H9 (cell line): ENCODE data around the gene DIAPH2. TPM values are rescaled to one million over a fixed set of nuclear protein-coding genes. Genes with fewer than 3 reads are reported as not detected.

Experiments
- DNase-seq: peaks from one replicate; pipeline ENCODE4 v3.0.0-alpha.2; 2017
- H2AFZ ChIP-seq: one replicate; pipeline ENCODE4 v1.6.1; 2013; ENCODE audit warnings: mild to moderate bottlenecking, low read length, control low read depth, moderate library complexity
- H2AK5ac ChIP-seq: 2 replicates; pipeline ENCODE4 v1.6.1; 2013; ENCODE audit warnings: low read length, control low read depth, mixed read lengths; ENCODE audit not compliant: insufficient read length
- H2BK120ac ChIP-seq: one replicate; pipeline ENCODE4 v1.6.1; 2013; ENCODE audit warnings: low read depth, mild to moderate bottlenecking, low read length, control low read depth, inconsistent platforms; ENCODE audit not compliant: poor library complexity, severe bottlenecking
- H2BK12ac ChIP-seq: 2 replicates; pipeline ENCODE4 v1.6.1; 2013; ENCODE audit warnings: low read length, control low read depth, mixed read lengths, low read depth; ENCODE audit not compliant: insufficient read length
- H2BK15ac ChIP-seq: 2 replicates; pipeline ENCODE4 v1.6.1; 2013; ENCODE audit warnings: low read depth, low read length, control low read depth
- H2BK20ac ChIP-seq: one replicate; pipeline ENCODE4 v1.6.1; 2013; ENCODE audit warnings: low read depth, mild to moderate bottlenecking, low read length, control low read depth, inconsistent platforms; ENCODE audit not compliant: poor library complexity, severe bottlenecking
- H2BK5ac ChIP-seq: 2 replicates; pipeline ENCODE4 v1.6.1; 2013; ENCODE audit warnings: low read length, control low read depth, mixed read lengths; ENCODE audit not compliant: insufficient read length
- H3K14ac ChIP-seq: 2 replicates; pipeline ENCODE4 v1.6.1; 2013; ENCODE audit warnings: low read length, control low read depth; ENCODE audit not compliant: insufficient read depth
- H3K18ac ChIP-seq: 2 replicates; pipeline ENCODE4 v1.6.1; 2013; ENCODE audit warnings: low read depth, mild to moderate bottlenecking, mixed read lengths, low read length, control low read depth; ENCODE audit not compliant: insufficient read length
- H3K23ac ChIP-seq: 2 replicates; pipeline ENCODE4 v1.6.1; 2013; ENCODE audit warnings: low read length, control low read depth, mixed read lengths, low read depth; ENCODE audit not compliant: insufficient read length
- H3K23me2 ChIP-seq: 2 replicates; pipeline ENCODE4 v1.6.1; 2013; ENCODE audit warnings: low read depth, mild to moderate bottlenecking, mixed read lengths, low read length, control low read depth; ENCODE audit not compliant: insufficient read length, poor library complexity, severe bottlenecking
- H3K27ac ChIP-seq: 2 replicates; pipeline ENCODE4 v1.5.1; 2013; ENCODE audit warnings: low read length, control low read depth, mixed read lengths, low read depth; ENCODE audit not compliant: insufficient read length
- H3K27me3 ChIP-seq: 2 replicates; pipeline ENCODE4 v1.6.1; 2013; ENCODE audit warnings: low read length, control low read depth, inconsistent platforms; ENCODE audit not compliant: insufficient read depth
- H3K4ac ChIP-seq: 2 replicates; pipeline ENCODE4 v1.6.1; 2013; ENCODE audit warnings: low read depth, mild to moderate bottlenecking, control low read depth, inconsistent platforms, low read length, moderate library complexity
- H3K4me1 ChIP-seq: 2 replicates; pipeline ENCODE4 v1.6.1; 2013; ENCODE audit warnings: low read length, control low read depth, inconsistent platforms; ENCODE audit not compliant: insufficient read depth
- H3K4me2 ChIP-seq: 2 replicates; pipeline ENCODE4 v1.6.1; 2013; ENCODE audit warnings: low read length, control low read depth, mixed read lengths; ENCODE audit not compliant: insufficient read length, insufficient read depth
- H3K56ac ChIP-seq: 2 replicates; pipeline ENCODE4 v1.6.1; 2013; ENCODE audit warnings: low read depth, mild to moderate bottlenecking, mixed read lengths, low read length, control low read depth; ENCODE audit not compliant: insufficient read length
- H3K79me1 ChIP-seq: 2 replicates; pipeline ENCODE4 v1.6.1; 2013; ENCODE audit warnings: low read depth, mild to moderate bottlenecking, moderate library complexity, low read length, control low read depth, inconsistent platforms; ENCODE audit not compliant: insufficient read depth, poor library complexity, severe bottlenecking
- H3K79me2 ChIP-seq: 2 replicates; pipeline ENCODE4 v1.6.1; 2013; ENCODE audit warnings: low read length, control low read depth, inconsistent platforms; ENCODE audit not compliant: insufficient read depth
- H3K9ac ChIP-seq: 2 replicates; pipeline ENCODE4 v1.6.1; 2013; ENCODE audit warnings: low read length, control low read depth, mixed read lengths; ENCODE audit not compliant: insufficient read length; ENCODE audit errors: extremely low read depth
- H3K9me3 ChIP-seq: one replicate; pipeline ENCODE4 v1.6.1; 2013; ENCODE audit warnings: low read depth, low read length, inconsistent platforms; ENCODE audit not compliant: control insufficient read depth
- H3T11ph ChIP-seq: one replicate; pipeline ENCODE4 v1.6.1; 2013; ENCODE audit warnings: mild to moderate bottlenecking, low read length, control low read depth, inconsistent platforms
- H4K20me1 ChIP-seq: one replicate; pipeline ENCODE4 v1.6.1; 2013; ENCODE audit not compliant: control insufficient read depth, insufficient read length, insufficient read depth
- H4K5ac ChIP-seq: 2 replicates; pipeline ENCODE4 v1.6.1; 2013; ENCODE audit warnings: low read depth, mild to moderate bottlenecking, mixed read lengths, low read length, control low read depth; ENCODE audit not compliant: insufficient read length
- H4K8ac ChIP-seq: replicated peaks from 2 replicates; pipeline ENCODE4 v1.6.1; 2013; ENCODE audit warnings: low read length, control low read depth, mixed read lengths, low read depth; ENCODE audit not compliant: insufficient read length
- H4K91ac ChIP-seq: 2 replicates; pipeline ENCODE4 v1.6.1; 2013; ENCODE audit warnings: low read depth, mild to moderate bottlenecking, moderate library complexity, mixed read lengths, low read length, control low read depth; ENCODE audit not compliant: insufficient read length
- H3K27ac Mint-ChIP-seq, 3 experiments: 2 replicates in 2 of 3; 3 replicates in 1 of 3; pipeline ENCODE4 v1.8.0; 2020 to 2021; ENCODE audit warnings: mixed read lengths in 3 of 3, mild to moderate bottlenecking in 1 of 3, moderate library complexity in 1 of 3
- H3K27me3 Mint-ChIP-seq: 2 replicates; pipeline ENCODE4 v1.8.0; 2021; ENCODE audit warnings: low read depth, mild to moderate bottlenecking, moderate library complexity, mixed read lengths
- H3K36me3 Mint-ChIP-seq, 3 experiments: 2 replicates in 2 of 3; 3 replicates in 1 of 3; pipeline ENCODE4 v1.8.0; 2020 to 2021; ENCODE audit warnings: low read depth in 3 of 3, mixed read lengths in 3 of 3; ENCODE audit not compliant: insufficient read depth in 1 of 3
- H3K4me1 Mint-ChIP-seq, 2 experiments: 2 replicates each; pipeline ENCODE4 v1.8.0; 2020; ENCODE audit warnings: mixed read lengths in 2 of 2
- H3K4me3 Mint-ChIP-seq, 2 experiments: 2 replicates in 1 of 2; 3 replicates in 1 of 2; pipeline ENCODE4 v1.8.0; 2020 to 2021; ENCODE audit warnings: mild to moderate bottlenecking in 2 of 2, mixed read lengths in 2 of 2, moderate library complexity in 1 of 2
- H3K9me3 Mint-ChIP-seq, 2 experiments: 2 replicates in 1 of 2; 3 replicates in 1 of 2; pipeline ENCODE4 v1.8.0; 2020; ENCODE audit warnings: mild to moderate bottlenecking in 2 of 2, mixed read lengths in 2 of 2, moderate library complexity in 1 of 2
- CTCF ChIP-seq: fragments of 200-600 bp; sonication (generic); conservative IDR thresholded peaks from 3 replicates; pipeline ENCODE4 v1.8.0; 2021; ENCODE audit warnings: antibody characterized with exemption, mild to moderate bottlenecking
- WGBS: extraction: QIAGEN DNeasy Blood & Tissue Kit; methylation state at CpG from one replicate; pipeline ENCODE4 v1.1.7; 2013; ENCODE audit warnings: missing lambda C conversion rate, low lambda C conversion rate, mixed read lengths; ENCODE audit not compliant: insufficient read length; ENCODE audit errors: extremely low coverage; 5-methylcytosine and 5-hydroxymethylcytosine counted together
- total RNA-seq: library from RNA; stranded (reverse); gene quantifications from 2 replicates; pipeline ENCODE4 v1.2.1, GENCODE V29; 2021

DIAPH2 gene
- total RNA-seq, 1 experiment from 2014 or later = 45.4 TPM

- H3K4me1 Mint-ChIP-seq = peaks cover 50 to 53% of the 10 kb centered on the region in 2 experiments
- no peak overlapping the region for H2BK15ac ChIP-seq
- no peak overlapping the region for H3K14ac ChIP-seq
- no CpG with 5 or more reads among the region's 1 CpG for WGBS
- no peak overlapping the region for H2BK12ac ChIP-seq
- H3K4me2 ChIP-seq = no peak overlapping the region
- peaks cover 12 to 70% (median 56%) of the 10 kb centered on the region in 3 experiments; a peak in 6 of 7 replicates for H3K36me3 Mint-ChIP-seq
- H3K9me3 Mint-ChIP-seq = 0 out of 5 replicates have a peak, but pooled peaks cover 0 to 4% of the 10 kb centered on the region in 2 experiments
- peak overlapping the region in 1 of 2 experiments; percentile 11; a peak in 1 of 5 replicates for H3K4me3 Mint-ChIP-seq
- no peak for DNase-seq
- no peak overlapping the region for H2AK5ac ChIP-seq
- H3T11ph ChIP-seq = no peak overlapping the region
- no peaks in the 10 kb centered on the region for H3K27me3 Mint-ChIP-seq
- H4K8ac ChIP-seq = no peak overlapping the region
- no peak overlapping the region for H4K91ac ChIP-seq
- H2AFZ ChIP-seq = no peak overlapping the region
- no peak overlapping the region for H2BK20ac ChIP-seq
- no peak overlapping the region for H3K4ac ChIP-seq
- no peaks in the 10 kb centered on the region for H3K27me3 ChIP-seq
- H3K9ac ChIP-seq = no peak overlapping the region
- no peak overlapping the region for H4K5ac ChIP-seq
- H3K27ac ChIP-seq = no peak overlapping the region
- H2BK5ac ChIP-seq = no peak overlapping the region
- no peaks in the 10 kb centered on the region for H4K20me1 ChIP-seq
- H3K23ac ChIP-seq = no peak overlapping the region
- H2BK120ac ChIP-seq = no peak overlapping the region
- TF ChIP-seq CTCF = no peak
- peaks cover 6% of the 10 kb centered on the region for H3K79me1 ChIP-seq
- H3K9me3 ChIP-seq = no peaks in the 10 kb centered on the region
- H3K56ac ChIP-seq = no peak overlapping the region
- H3K27ac Mint-ChIP-seq = peak overlapping the region; percentile 26 to 67 (median 63); a peak in 4 of 7 replicates
- peaks cover 49% of the 10 kb centered on the region for H3K79me2 ChIP-seq
- no peaks in the 10 kb centered on the region for H3K23me2 ChIP-seq
- H3K18ac ChIP-seq = no peak overlapping the region
- peaks cover 6% of the 10 kb centered on the region; the same call in 1 of the 2 replicates for H3K4me1 ChIP-seq
These were observed 629.7 kb downstream of the DIAPH2 start for GRCh38 chrX:97314345-97314744.
